ENCODE data around the gene CILP2. TPM values are rescaled to one million over a fixed set of nuclear protein-coding genes. Genes with fewer than 3 reads are reported as not detected.

Gene CILP2
- total and polyA plus RNA-seq, 9 of the 15 experiments (the other 6 are each of a cell fraction or from before 2014, with no cell fraction given): 0.04 to 0.35 (median 0.05) TPM; not detected in 2

GRCh38 chr19:19567391-19567790 is 29.3 kb downstream of the CILP2 start (continued):
- TF ChIP-seq CHD7 (IDR thresholded peaks at IDR 0.05; ENCODE audit: low read depth, low read length): no peak
- TF ChIP-seq POLR2AphosphoS2 (IDR thresholded peaks at IDR 0.05; ENCODE audit: low read length): no peak
- no peak for TF ChIP-seq ZNF445 (CRISPR knock-in tag; IDR thresholded peaks at IDR 0.05; ENCODE audit: low read depth)
- TF ChIP-seq, protein P1, sequence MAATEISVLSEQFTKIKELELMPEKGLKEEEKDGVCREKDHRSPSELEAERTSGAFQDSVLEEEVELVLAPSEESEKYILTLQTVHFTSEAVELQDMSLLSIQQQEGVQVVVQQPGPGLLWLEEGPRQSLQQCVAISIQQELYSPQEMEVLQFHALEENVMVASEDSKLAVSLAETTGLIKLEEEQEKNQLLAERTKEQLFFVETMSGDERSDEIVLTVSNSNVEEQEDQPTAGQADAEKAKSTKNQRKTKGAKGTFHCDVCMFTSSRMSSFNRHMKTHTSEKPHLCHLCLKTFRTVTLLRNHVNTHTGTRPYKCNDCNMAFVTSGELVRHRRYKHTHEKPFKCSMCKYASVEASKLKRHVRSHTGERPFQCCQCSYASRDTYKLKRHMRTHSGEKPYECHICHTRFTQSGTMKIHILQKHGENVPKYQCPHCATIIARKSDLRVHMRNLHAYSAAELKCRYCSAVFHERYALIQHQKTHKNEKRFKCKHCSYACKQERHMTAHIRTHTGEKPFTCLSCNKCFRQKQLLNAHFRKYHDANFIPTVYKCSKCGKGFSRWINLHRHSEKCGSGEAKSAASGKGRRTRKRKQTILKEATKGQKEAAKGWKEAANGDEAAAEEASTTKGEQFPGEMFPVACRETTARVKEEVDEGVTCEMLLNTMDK (IDR thresholded peaks at IDR 0.05; ENCODE audit: borderline replicate concordance, insufficient read depth, low read depth, low read length, poor library complexity, severe bottlenecking): no peak
- no peak for TF ChIP-seq RFX7 (CRISPR knock-in tag; IDR thresholded peaks at IDR 0.05)

All from K562 (cell line).